Fibroblast of skin of back (primary cell): ENCODE measurements around the gene KAT7. TPM values are rescaled to one million over a fixed set of nuclear protein-coding genes. Genes with fewer than 3 reads are reported as not detected.
"Not testable (repeated sequence)": the region's sequence is repeated elsewhere in the genome, so short reads cannot be mapped to it uniquely, and the experiment has no call there.

Experiments
- DNase-seq: peaks from one replicate; pipeline ENCODE4 v3.0.0-alpha.2; 2013
- polyA plus RNA-seq, 2 experiments: library from polyadenylated mRNA; unstranded; fragments of 120-200 nt; gene quantifications; one replicate each; pipeline ENCODE4 v1.2.1, GENCODE V29; 2013; ENCODE audit not compliant: insufficient read length in 2 of 2

The KAT7 gene
- polyA plus RNA-seq (2013, experiment 1 of 2; ENCODE audit: insufficient read length), result 23.7 TPM
- 18.6 TPM for polyA plus RNA-seq (2013, experiment 2 of 2; ENCODE audit: insufficient read length)

- peak; percentile 99 for DNase-seq
These were observed at the start of gene KAT7 for GRCh38 chr17:49788478-49789242. TSS of gene KAT7 (plus strand) at chr17:49788681. CDS start at chr17:49788835, 154 bp downstream.

GRCh38 chr17:49739641-49740271, 48.7 kb upstream of the KAT7 start:
- no peak for DNase-seq

DNA sequence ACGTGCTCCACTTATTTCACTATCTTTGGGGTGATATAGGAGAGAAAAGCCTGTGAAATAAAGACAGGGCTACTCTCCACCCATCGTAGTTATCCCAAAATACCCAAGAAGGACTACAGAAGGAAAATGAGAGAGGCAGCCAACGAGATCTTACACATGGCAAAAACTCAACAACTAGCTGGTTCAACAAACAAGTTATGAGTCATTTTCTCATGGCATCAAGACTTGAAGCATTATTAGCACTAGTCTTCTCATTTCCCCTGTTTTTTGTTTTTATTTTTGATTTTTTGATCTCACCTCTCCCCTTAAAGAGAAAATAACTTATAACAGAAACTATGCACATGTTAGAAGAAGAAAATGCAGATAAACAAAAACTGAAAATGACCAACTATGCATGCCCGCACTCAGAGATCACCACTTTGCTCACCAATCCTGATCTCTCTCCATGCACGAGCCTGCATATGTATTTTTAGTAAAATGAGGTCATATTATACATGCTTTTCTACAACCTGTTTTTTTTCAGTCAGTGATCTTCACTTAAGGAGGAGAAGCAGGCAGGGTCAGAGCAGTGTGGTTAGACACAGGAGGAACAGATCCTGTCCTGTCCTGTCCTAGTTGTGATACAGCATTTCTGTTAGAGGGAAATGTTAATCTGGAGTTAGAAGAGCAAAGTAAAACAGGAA, 47.3 kb upstream of the KAT7 start:
- DNase-seq, result no peak

- no peak for DNase-seq
These were observed 46.8 kb upstream of the KAT7 start for GRCh38 chr17:49741692-49742076.

GRCh38 chr17:49742166-49742638, 46.3 kb upstream of the KAT7 start:
- no peak for DNase-seq

DNA sequence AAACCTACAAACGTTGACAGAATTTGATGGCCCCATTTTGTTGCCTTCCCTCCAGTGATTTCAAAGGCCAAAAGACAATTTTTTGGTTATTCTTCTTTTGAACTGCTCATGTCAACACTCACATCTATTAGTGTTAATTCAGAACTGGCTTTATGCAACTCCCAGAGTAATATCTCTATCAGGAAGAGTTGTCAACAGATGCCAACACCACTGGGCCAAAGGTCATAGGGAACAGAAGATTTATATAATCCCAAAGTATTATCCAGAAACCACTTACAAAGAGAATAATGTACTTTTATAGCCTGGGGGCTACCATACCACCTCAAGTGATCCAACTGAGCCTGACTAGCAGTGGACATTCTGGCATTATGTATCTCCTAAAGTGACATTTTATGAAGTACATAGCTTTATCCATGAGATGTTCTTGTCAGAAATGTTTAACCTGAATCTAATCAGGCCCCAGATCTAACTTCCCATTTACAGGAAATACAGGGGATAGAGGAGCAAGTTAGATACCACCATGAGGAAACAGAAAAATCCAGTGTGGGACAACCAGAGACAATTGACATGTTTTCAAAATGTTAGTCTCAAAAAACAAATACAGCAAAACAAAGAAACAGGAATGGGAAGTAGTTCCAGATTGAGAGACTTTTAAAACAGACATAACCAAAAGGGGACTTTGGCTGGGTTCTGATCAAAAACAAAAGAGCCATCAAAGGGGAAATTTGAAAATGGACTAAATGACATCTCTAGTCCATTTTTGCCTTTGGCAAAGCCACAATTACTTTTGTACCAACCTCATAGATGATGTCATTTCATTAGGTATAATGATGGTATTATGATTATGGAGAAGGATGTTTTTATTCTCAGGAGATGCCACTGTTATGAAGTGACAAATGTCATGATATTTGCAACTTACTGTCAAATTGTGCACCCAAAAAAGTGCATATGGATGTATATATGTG, 43.0 kb upstream of the KAT7 start:
- no peak for DNase-seq

GRCh38 chr17:49746791-49747490, 41.5 kb upstream of the KAT7 start:
- DNase-seq, result no peak

- no peak for DNase-seq
These were observed 40.8 kb upstream of the KAT7 start for GRCh38 chr17:49747632-49748031.

GRCh38 chr17:49748223-49748622, 40.3 kb upstream of the KAT7 start:
- no peak for DNase-seq

DNA sequence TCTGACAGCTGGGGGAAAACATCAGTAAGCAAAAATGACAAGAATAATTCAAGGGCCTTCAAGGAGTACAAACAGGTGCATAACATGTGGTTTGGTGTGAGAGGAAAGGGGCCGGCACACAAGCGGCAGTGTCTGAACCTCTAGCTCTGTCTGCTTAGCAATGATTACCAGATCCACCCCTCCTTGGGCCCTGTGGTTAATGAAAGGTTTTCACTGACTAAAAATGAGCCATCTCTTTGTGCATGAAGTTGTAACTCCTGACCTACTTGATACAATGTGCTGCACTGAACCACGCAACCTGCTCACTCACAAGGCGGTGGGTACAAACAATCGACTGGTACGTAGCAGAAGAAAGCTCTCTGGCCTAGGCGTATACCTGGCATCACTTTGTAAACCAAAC, 39.7 kb upstream of the KAT7 start:
- no peak for DNase-seq

DNA sequence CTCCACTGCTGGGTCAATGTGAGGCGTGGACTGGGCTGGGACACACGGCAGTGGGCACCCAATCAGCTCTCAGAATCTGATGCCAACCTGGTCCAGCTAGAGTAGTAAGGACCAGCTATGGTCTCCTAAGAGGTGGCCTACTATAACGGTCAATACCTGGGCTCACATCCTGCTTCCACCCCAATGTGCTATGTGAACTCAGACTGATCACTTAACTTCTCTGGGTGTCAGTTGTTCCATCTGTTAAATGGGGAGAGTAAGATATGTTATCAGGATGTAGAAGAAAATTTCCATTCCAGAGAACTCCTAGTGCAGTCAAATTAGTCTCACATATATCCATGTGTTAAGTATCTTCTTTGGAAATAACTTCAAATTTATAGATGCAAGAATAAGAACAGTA, 38.8 kb upstream of the KAT7 start:
- no peak for DNase-seq

DNA sequence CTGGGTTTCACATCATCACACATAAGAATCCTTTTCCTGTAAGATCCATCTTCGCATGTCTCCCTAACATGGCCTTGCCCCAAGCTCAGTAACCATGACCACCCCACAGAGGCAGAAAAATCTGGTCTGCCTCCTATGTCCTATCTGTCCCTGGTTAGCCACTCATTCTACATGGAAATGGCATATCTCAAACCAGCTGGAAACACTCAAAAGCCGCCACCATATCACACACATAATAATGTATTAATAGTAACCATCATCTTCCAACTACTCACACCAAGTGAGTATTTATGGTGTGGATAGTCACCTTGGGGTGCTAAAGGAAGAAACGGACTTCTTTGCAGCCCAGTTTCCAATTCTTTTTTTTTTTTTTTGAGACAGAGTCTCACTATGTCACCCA, 36.0 kb upstream of the KAT7 start:
- no peak for DNase-seq

DNA sequence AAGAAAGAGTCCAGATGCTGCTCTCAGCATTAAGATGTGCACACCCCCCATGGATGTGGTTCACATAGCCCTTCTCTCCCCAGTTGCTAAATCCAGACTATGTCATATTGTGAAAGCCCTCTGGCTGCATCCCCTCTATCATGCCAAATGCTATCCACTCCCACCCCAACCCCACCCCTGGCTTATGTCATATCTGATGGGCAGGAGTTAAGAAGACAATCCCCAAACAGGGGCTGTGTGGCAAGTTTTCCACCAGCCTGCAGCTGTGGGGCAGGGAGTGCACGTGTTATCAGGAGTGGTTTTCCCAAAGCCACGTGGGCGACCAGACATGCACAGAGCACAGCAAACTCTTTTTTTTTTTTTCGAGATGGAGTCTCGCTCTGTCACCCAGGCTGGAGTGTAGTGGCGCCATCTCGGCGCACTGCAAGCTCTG, 34.5 kb upstream of the KAT7 start:
- no peak for DNase-seq

DNA sequence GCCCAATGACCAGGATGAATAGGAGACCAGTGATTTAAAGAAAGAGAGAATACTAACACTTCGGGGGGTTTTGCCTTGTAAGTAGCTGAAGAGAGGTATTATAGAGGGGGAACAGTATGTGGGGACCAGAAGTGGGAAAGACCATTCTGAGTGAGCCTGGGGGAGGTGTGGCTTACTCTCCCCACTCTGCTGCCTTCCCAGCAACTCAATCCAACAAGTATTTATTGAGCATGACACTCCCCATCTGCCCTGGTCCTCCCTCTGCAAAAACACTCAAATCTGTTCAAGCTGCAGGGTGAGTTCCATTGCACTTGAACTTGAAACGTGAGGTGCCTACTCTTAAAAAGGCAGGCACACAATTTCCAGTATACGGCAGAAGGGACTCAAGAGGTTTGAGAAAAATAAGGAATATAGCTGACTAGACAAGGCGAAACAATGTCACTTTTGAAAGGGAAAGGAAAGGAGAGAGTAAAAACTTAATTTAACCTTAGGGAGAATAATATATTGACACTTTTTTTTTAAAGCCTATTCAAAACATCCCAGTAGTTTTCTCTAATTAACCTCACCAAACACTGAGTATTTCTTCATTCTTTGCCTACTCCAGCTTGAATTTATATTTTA, 32.7 kb upstream of the KAT7 start:
- no peak for DNase-seq

GRCh38 chr17:49756323-49757150, 31.9 kb upstream of the KAT7 start:
- no peak for DNase-seq

DNA sequence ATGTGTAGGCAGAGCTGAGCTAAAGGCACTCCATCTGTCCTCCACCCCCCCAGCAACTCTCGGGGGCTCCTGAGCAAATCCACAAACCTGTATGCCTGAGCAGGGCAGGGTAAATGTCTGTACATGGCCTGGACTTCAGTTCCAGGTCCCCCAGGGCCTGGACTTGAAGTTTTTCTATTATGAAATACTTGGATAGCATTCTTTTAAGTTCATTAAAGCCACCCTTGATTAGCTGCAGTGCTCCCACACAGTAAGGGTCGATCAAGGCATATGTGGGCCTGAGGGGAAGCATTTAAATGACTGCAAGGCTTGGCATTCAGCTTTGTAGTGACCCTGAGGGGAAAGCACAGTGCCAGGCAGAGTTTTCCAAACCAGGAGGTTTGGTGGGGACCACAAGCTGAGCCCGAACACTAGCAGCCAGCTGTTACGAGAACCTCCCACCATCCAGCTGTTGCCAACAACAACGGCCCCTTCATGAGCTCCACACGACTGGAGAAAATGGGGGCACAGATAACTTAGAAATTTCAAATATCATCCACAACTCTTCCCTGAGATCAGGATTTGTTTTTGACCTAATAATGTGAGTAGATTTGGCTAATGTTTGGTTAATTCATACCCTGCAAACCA, 31.2 kb upstream of the KAT7 start:
- DNase-seq, result no peak

GRCh38 chr17:49758464-49759010, 29.9 kb upstream of the KAT7 start:
- not testable (repeated sequence) for DNase-seq

GRCh38 chr17:49759203-49759602, 29.3 kb upstream of the KAT7 start:
- no peak for DNase-seq

DNA sequence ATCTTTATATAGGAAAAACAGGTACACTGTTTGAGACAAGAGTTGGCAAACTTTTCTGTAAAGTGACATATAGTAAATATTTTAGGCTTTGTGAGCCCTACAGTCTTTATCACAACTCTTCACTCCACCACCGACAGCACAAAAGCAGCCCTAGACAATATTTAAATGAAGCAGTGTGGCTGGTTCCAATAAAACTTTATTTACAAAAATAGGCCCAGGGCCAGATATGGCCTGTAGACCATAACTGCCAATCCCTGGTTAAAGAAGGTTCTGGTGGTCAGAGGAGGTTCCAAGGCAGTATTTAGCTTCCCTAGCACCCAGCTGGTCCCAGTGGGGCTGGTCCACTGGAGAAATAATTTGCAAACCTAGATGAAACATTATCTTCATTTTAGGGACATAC, 28.2 kb upstream of the KAT7 start:
- no peak for DNase-seq
